ENCODE results near the gene APOL1.

GRCh38 chr22:36224245-36224644 is 28.7 kb upstream of the APOL1 start:
- TF ChIP-seq POLR2A (IDR thresholded peaks at IDR 0.05; ENCODE audit: low read depth): no peak
- no peak for TF ChIP-seq EP300 (IDR thresholded peaks at IDR 0.05)
